Erythroblast (primary cell): ENCODE measurements around the gene SPAAR.

Source experiments
- GATA1 ChIP-seq: IDR thresholded peaks from 2 replicates; pipeline ENCODE4 v1.6.1; 2011; ENCODE audit warnings: low read depth, mild to moderate bottlenecking, control low read depth, low read length, moderate library complexity
- POLR2A ChIP-seq: IDR thresholded peaks from 2 replicates; pipeline ENCODE4 v1.6.1; 2011; ENCODE audit warnings: mild to moderate bottlenecking, low read length

DNA sequence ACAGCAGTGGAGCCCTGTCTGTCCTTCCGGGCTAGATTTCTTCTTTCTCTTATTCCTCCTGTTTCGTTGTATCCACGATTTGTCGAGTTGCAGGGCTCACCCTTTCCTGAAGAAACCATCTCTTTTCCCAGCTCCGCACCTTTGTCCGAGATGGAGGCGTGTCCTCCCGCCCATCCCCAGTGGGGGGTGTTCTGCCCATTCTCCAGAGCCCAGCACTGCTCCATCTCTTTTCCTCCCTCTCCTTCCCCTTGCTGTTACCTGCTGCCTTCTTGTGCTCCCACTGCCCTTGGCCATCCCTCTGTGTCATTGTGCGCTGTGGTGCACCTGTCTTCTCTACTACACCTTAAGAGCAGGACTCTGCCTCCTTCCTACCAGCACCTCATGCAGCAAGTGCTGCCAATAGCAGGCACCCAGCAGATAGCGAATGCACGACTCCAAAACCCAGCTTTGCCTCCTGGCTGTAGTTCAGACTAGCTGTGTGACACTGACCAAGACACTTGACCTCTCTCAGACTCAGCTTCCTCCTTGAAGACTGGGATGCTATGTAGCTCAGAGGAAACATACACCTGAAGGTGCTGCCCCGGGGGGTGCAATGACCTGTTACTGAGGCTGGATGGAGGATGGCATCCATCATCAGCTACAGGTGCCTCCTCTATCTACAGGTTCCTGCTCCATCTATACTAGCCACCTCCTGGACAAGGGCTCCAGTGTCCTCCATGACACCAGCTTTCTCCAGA lies 48.0 kb upstream of the SPAAR start:
- TF ChIP-seq POLR2A (no peak), GATA1 (no peak)
